GM19023 (cell line): ENCODE results near the gene LFNG.

Source experiments
- ATAC-seq: cut with Tn5 transposase; IDR thresholded peaks from one replicate; pipeline ENCODE4 v1.9.1; 2021; ENCODE audit warnings: mild to moderate bottlenecking, moderate library complexity; ENCODE audit not compliant: unreplicated experiment

The LFNG gene

GRCh38 chr7:2519119-2519930 is at the start of gene LFNG:
Gene LFNG (plus strand): TSS chr7:2519774. CDS start chr7:2519862, 88 bp downstream.
- ATAC-seq: peak; percentile 85

GRCh38 chr7:2470204-2471021 is 49.2 kb upstream of the LFNG start:
- ATAC-seq: no peak

- no peak for ATAC-seq
Observed at GRCh38 chr7:2471022-2471329, 48.6 kb upstream of the LFNG start.

GRCh38 chr7:2471396-2471795 is 48.2 kb upstream of the LFNG start:
- ATAC-seq: no peak

GRCh38 chr7:2472739-2473138 is 46.8 kb upstream of the LFNG start:
- no peak for ATAC-seq

GRCh38 chr7:2473496-2474180 is 45.9 kb upstream of the LFNG start:
- ATAC-seq: no peak

GRCh38 chr7:2474224-2474623 is 45.4 kb upstream of the LFNG start:
- ATAC-seq: no peak

GRCh38 chr7:2474813-2475677 is 44.5 kb upstream of the LFNG start:
- ATAC-seq: no peak

GRCh38 chr7:2475678-2476015 is 43.9 kb upstream of the LFNG start:
- no peak for ATAC-seq

GRCh38 chr7:2476298-2476697 is 43.3 kb upstream of the LFNG start, which contains the start of gene GRIFIN:
Gene GRIFIN (minus strand): TSS chr7:2476398. CDS start chr7:2476383, 15 bp downstream.
- ATAC-seq: no peak

GRCh38 chr7:2476776-2477446 is 42.7 kb upstream of the LFNG start:
- ATAC-seq: no peak

- ATAC-seq: no peak
Observed at GRCh38 chr7:2477447-2478398, 41.9 kb upstream of the LFNG start.

GRCh38 chr7:2478399-2478785 is 41.2 kb upstream of the LFNG start:
- no peak for ATAC-seq

- no peak for ATAC-seq
Observed at GRCh38 chr7:2478800-2479199, 40.8 kb upstream of the LFNG start.

GRCh38 chr7:2479276-2480069 is 40.1 kb upstream of the LFNG start:
- no peak for ATAC-seq

- no peak for ATAC-seq
Observed at GRCh38 chr7:2480070-2480408, 39.5 kb upstream of the LFNG start.

- no peak for ATAC-seq
Observed at GRCh38 chr7:2481195-2481594, 38.4 kb upstream of the LFNG start.

- ATAC-seq: no peak
Observed at GRCh38 chr7:2482725-2483451, 36.7 kb upstream of the LFNG start.
